Posterior cingulate gyrus (tissue), 11 donors: ENCODE results near the gene CYFIP1.
A peak's percentile ranks its signal among the peaks of the same experiment; 100 is the strongest.

ENCODE experiments used
- DNase-seq, 10 donors: peaks; one replicate each; pipeline versions ENCODE4 v3.0.0 to v3.0.0-alpha.2; 2020 to 2021; ENCODE audit warnings: mixed read lengths in 3 of 10
- intact Hi-C: fragments of 100-400 bp; cut with DNase I; formaldehyde crosslinking; loops from one replicate; pipeline ENCODE4 v1.15.1; 2023

The CYFIP1 gene

GRCh38 chr15:22927761-22928160, 52.4 kb downstream of the CYFIP1 start:
- DNase-seq = peak in 3 of 10 donors; percentile 21 to 67 (median 59)
- intact Hi-C loops = loop anchor here (10.0 kb wide), 1 partner anchor 53 kb away; no protein-coding TSS in a partner anchor

DNA sequence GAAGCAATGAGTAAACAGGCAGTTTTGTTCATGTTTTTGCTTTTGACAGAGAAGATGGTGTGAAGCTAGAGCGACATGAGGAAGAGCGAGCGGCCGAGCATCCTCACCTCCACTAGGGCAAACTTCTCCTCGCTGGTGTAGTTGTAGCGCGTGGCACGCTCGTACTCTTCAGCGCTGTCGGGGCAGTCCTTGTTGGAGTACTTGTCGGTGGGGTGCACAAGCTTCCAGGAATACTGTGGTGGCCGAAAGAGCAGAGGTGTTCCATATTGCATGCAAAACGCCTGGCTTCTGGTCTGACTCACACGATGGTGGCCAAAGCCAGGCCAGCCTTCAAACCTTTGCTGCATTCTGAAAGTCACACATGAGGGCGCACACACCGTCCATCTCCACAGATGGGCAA, 54.3 kb downstream of the CYFIP1 start:
- DNase-seq = peak in 3 of 10 donors; percentile 24 to 80 (median 76)
- intact Hi-C loops = loop anchor here (10.0 kb wide), 1 partner anchor 51 kb away; no protein-coding TSS in a partner anchor

- peak in 1 of 10 donors; percentile 34 for DNase-seq
- intact Hi-C loops = loop anchor here (10.0 kb wide), 1 partner anchor 47 kb away; no protein-coding TSS in a partner anchor
Observed at GRCh38 chr15:22922003-22922402, 58.2 kb downstream of the CYFIP1 start.

DNA sequence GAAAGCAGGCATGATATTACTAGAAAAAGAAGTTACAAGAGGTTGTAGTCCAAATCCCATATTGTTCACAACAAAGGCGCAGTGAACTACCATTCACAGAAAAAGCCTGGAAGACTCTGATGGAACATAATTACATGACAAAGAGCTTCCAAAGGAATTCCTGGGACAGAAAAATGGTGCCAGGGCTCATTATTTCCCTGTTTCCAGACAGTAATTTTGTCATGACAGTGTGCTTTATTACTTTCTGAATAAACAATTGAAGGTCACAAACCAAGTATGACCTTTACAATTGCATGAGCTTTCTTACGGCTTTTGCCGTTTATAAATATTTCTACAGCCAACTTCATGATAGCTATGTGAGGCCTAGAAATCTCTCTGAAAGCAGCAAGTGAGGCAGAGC, 61.0 kb downstream of the CYFIP1 start:
- intact Hi-C loops = no loop called here
- no peak for DNase-seq

DNA sequence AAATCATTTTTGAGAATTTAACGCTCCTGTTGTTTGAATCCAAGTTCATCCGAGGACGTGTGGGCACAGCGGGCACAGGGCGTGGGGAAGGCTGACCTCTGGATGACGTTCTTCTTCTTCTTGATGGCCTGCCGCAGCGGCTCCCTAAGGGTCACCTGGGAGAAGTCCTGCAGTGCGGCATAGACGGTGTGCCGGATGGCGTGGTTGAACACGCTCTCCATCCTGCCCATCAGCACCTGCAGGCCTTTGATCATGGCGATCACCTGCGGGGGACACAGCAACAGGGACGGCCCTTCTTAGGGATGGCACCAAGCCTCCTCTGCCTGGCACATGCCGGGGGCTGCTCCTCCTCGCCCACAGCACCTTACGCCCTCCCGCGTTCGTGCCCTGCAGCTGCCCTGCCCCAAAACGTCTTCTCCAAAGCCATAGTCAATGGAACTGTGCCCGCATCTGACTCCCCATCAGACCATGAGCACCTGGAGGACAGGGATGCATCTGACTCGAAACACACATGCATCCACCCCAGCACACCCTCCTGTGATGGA, 61.5 kb downstream of the CYFIP1 start:
- peak in 1 of 10 donors; percentile 55 for DNase-seq
- intact Hi-C loops = no loop called here

DNA sequence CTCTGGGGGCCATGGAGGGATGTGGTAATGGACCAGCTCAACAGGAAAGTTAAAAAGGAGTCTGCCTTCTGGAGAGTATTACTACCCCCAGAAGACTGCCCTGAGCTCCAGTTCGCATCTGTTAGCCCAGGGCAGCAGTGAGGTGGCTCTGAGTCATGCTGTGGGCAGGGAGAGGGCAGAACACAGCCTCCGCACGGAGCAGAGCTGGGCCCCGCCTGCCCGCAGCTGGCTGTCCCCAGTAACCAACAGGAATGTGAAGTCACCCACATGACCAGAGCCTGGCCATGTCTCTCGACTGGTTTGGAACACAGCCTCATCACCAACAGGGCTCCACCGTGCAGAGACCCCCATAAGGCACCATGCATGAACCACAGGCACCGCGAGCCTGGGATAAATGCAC, 62.1 kb downstream of the CYFIP1 start:
- peak in 1 of 10 donors; percentile 47 for DNase-seq
- intact Hi-C loops = no loop called here

GRCh38 chr15:22917556-22917955, 62.6 kb downstream of the CYFIP1 start:
- intact Hi-C loops = no loop called here

GRCh38 chr15:22916606-22917350, 63.4 kb downstream of the CYFIP1 start:
- peak in 1 of 10 donors; percentile 61 for DNase-seq
- intact Hi-C loops = no loop called here

More at GRCh38 chr15:22917556-22917955, 62.6 kb downstream of the CYFIP1 start:
- DNase-seq = peak in 1 of 10 donors; percentile 38

DNA sequence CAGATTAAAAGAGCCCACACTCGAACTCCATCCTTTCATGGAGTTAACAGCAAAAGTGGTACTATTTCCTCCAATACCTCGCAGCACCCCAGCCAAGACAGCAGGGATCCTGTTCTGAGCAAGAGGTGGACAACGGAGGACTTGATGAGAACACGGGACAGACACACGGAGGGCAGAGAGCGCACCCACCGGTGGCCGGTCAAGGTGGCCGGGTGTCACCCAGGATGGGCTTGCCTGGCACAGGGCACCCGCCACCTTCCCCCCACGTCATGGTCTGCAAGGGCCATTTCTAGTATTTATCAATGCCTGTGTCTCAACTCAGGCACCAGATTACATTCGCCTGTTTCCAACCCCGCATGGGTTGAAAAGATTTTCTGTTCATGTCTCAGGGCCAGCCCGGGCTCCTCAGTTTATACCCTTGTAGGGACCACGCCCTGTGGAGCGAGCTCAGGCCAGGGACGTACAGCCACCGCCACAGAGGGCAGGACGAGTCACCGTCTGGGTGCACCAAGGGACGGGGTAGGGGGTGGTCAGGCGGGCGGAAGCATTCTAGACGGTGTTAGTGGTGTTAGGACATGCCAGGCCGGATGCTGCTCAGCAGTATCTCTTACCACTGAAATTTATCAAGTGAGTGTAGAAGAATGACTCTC, 64.2 kb downstream of the CYFIP1 start:
- intact Hi-C loops = no loop called here
- DNase-seq = peak in 1 of 10 donors; percentile 75

DNA sequence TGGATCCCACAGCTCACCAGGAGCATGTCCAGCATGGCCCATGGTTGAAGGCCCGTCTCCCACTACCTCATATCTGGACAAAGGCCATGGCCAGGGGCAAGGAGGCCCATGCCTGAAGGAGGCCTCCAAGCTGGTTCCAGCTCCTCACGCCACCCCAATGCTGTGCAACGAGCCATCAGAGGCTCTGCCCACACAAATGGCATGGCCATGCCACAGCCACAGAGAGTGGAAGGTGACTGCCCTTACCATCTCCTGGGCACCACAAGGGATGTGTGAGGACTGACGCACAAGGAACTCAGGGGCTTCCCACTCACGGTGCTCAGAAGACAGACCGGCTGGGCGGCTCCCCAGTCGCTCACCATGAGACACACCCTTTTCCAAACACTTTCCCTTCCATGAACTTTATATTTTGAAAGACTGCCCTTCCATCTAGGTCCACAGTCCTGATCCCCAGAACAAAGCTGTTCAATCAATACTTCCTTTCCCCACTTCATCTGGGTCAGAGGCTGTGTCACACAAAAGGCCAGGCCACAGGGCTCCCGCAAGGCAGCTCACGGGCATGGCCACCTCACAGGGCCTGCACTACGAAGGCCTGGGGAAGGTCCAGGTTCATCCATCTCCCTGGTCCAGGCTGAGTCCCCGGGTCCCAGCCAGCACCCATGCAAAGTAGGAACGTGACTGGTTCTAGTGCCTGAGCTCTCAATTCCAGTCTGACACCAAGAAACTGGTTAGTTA, 66.4 kb downstream of the CYFIP1 start:
- DNase-seq = peak in 1 of 10 donors; percentile 49
- intact Hi-C loops = no loop called here

DNA sequence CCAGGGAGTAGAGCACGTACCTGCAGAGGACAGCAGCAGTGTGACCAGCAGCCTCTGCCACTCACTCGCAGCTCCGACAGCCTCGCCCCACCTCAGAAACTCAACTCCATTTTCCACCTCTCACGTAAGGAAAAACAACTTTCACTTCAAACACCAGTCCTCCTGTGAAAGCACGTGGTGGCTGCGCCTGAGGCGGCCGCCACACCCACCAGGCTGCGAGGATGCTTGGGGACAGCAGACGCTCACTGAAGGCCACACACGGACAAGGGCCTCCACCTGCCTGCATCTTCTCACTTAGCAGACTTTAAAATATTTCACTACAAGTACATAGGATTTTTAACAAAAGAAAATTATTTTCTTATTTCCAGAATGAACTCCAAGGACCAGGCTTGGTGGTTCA, 67.9 kb downstream of the CYFIP1 start:
- intact Hi-C loops = no loop called here
- peak in 1 of 10 donors; percentile 38 for DNase-seq

DNA sequence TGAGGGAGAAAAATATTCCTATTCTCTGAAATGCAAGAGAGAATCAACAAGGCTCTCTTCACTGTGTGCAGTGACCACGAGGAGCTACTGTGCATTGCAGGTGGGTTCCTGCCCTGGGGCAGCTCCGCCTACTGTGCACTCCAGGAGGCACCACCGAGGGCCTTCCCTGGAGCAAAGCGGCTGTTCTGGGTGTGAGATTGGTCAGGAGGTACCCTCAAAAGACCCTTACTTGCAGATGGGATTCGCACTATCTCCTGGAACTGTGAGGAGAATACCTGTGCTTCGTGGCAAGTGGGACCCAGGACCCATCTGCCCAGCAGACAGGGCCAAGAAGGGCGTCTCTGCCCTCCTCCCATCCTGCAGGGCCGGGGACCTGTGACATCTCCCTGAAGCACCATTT, 68.9 kb downstream of the CYFIP1 start:
- intact Hi-C loops = no loop called here
- DNase-seq = peak in 1 of 10 donors; percentile 35

GRCh38 chr15:22908830-22909229, 71.3 kb downstream of the CYFIP1 start:
- intact Hi-C loops = no loop called here
- DNase-seq = no peak

DNA sequence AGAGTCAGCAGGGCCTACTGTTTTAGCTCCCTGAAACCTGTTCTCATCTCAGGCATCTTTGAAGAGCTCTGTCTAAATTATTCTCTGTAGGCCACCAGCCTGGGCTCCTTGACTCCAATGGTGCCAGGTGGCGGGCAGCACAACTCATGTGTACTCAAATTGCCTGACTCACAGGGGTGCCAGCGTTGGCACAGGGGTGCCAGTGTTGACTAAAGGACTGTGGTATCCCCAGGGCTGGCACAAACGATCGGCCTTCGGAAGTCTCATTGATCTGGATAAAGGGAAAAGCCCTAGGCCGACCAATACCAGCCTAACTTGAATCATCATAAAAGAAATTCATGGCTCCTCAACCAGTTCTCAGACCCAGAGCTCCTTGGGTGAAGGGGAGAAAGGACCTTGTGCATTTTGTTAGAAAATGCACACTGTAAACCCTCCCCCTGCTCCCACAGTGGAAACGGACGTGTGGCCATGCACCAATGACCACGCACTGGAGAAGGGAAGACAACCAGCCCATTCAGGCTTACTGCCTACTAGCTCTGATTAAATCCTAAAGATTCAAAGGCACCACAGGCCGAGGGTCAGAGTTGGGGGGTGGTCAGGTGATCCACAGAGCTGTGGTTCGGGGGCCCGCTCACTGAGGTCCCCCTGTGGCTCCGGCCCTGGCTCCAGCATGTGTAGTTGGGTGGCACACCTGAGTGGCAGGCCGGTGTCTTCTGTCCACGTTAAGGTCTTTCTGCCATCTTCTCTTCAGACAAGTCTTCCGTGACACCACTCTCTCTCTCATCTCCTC, 72.8 kb downstream of the CYFIP1 start:
- intact Hi-C loops = no loop called here
- no peak for DNase-seq

DNA sequence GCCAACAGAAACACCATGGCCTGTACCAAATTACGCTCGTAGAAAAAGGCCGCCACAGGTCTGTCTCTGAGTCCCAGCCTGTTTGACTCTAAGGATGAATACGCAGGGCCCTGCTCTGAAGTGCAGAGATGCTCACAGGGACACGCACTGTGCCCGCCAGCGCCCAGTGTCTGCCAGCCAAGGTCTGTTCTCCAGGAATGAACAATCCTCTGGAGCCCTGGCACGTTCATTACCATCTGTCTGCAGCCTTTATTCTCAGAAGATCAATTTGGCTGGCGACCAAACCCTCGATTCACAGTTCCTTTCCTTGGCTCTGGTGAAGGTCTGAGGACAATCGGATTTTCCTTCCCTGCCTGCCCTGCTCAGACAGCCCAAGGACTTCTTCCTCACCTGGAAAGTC, 75.4 kb downstream of the CYFIP1 start:
- peak in 6 of 10 donors; percentile 18 to 89 (median 42) for DNase-seq
- intact Hi-C loops = no loop called here

DNA sequence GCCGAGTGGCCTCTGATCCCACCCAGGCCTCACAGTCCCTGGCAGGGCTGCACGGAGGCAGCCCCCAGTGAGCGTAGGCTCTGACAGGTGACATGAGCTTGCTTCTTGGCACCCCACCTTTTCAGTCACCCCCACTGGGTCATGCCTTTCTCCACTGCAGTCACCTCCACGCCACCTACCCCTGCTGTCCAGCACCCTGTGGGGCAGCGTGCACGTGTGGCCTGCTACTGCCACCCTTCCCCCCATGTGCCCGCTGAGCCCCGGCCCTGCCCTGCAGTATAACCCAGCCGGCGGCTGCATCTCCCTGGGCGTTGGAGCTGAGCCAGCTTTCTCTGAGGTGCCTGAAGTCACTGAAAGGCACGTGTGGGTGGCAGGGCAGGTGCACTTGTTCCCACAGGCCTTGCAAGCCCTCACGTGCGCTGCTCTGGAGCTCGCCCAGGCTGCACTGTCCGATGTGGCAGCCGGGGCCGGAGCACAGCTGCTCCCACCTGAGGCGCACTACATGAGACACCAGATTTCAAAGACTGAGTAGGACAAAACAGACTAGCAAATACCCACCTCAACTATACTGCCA, 76.1 kb downstream of the CYFIP1 start:
- intact Hi-C loops = loop anchor here (2.0 kb wide), 1 partner anchor 15 kb away; no protein-coding TSS in a partner anchor
- peak in 1 of 10 donors; percentile 79 for DNase-seq

- DNase-seq = peak in 1 of 10 donors; percentile 64
- intact Hi-C loops = loop anchor here (2.0 kb wide), 1 partner anchor 15 kb away; no protein-coding TSS in a partner anchor
Observed at GRCh38 chr15:22903427-22903826, 76.7 kb downstream of the CYFIP1 start.

GRCh38 chr15:22902981-22903380, 77.2 kb downstream of the CYFIP1 start:
- intact Hi-C loops = loop anchor here (2.0 kb wide), 1 partner anchor 14 kb away; no protein-coding TSS in a partner anchor

DNA sequence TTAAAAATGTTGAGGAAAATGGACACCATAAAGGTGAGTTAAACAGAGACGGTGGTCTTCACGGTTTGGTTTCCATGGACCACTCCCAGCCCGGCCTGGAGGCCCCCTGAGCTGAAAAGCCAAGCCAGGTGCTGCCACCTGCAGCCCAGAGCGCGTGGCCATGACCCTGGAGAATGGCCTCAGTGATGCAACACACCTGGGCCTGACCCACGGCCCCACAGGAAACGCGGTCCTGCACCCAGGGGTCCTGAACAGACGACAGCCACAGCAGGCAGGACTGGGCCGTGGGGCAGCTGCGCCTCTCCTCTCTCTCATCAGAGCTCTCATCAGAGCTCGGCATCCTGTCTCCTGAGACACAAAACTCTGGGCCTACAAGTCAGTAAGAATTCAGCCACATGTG, 77.6 kb downstream of the CYFIP1 start:
- intact Hi-C loops = loop anchor here (2.0 kb wide), 1 partner anchor 14 kb away; no protein-coding TSS in a partner anchor
- DNase-seq = peak in 1 of 10 donors; percentile 75

More at GRCh38 chr15:22902981-22903380, 77.2 kb downstream of the CYFIP1 start:
- no peak for DNase-seq
